CD14-positive monocyte (primary cell): ENCODE results near the gene ZEB2. TPM values are rescaled to one million over a fixed set of nuclear protein-coding genes. Genes with fewer than 3 reads are reported as not detected.
A peak's percentile ranks its signal among the peaks of the same experiment; 100 is the strongest.

Experiments used
- DNase-seq, 3 donors: peaks; one replicate each; pipeline ENCODE4 v3.0.0-alpha.2; 2011 to 2022
- H2AFZ ChIP-seq: 2 replicates; pipeline ENCODE4 v1.6.0; 2012; ENCODE audit warnings: mild to moderate bottlenecking, low read depth, low read length, inconsistent platforms; ENCODE audit not compliant: insufficient read depth, poor library complexity, severe bottlenecking
- H3K27ac ChIP-seq, 2 donors: 1 replicate in 1 of 2; 2 replicates in 1 of 2; pipeline ENCODE4 v1.5.1; 2012 to 2013; ENCODE audit warnings: low read length in 2 of 2, control low read depth in 1 of 2, inconsistent platforms in 1 of 2, low read depth in 1 of 2, mild to moderate bottlenecking in 1 of 2
- H3K27me3 ChIP-seq, 2 donors: one replicate each; pipeline versions ENCODE4 v1.6.0 to v1.6.1; 2011 to 2013; ENCODE audit warnings: low read length in 2 of 2; ENCODE audit not compliant: control insufficient read depth in 2 of 2, insufficient read depth in 2 of 2
- H3K36me3 ChIP-seq, 2 donors: replicated peaks in 1 of 2; 1 replicate in 1 of 2; 2 replicates in 1 of 2; pipeline versions ENCODE4 v1.5.1 to v1.6.1; 2012 to 2013; ENCODE audit warnings: low read length in 2 of 2, control low read depth in 1 of 2, inconsistent platforms in 1 of 2, mild to moderate bottlenecking in 1 of 2; ENCODE audit not compliant: insufficient read depth in 2 of 2, control insufficient read depth in 1 of 2
- H3K4me1 ChIP-seq, 2 donors: 1 replicate in 1 of 2; 2 replicates in 1 of 2; pipeline versions ENCODE4 v1.5.1 to v1.6.1; 2012 to 2013; ENCODE audit warnings: low read length in 2 of 2, control low read depth in 1 of 2, inconsistent platforms in 1 of 2, mild to moderate bottlenecking in 1 of 2, moderate library complexity in 1 of 2; ENCODE audit not compliant: insufficient read depth in 2 of 2, control insufficient read depth in 1 of 2
- H3K4me2 ChIP-seq: replicated peaks from 2 replicates; pipeline ENCODE3; 2012; ENCODE audit warnings: low read length, moderate library complexity, mild to moderate bottlenecking; ENCODE audit not compliant: poor library complexity, severe bottlenecking; ENCODE audit errors: extremely low read depth
- H3K4me3 ChIP-seq, 3 experiments: fragments of 200-600 bp in 1 of 3; sonication (generic) in 1 of 3; replicated peaks in 1 of 3; 1 replicate in 2 of 3; 2 replicates in 1 of 3; pipeline ENCODE4 v1.5.1; 2011 to 2013; ENCODE audit warnings: low read length in 3 of 3, mild to moderate bottlenecking in 3 of 3, control low read depth in 2 of 3, low read depth in 2 of 3, inconsistent platforms in 1 of 3, moderate library complexity in 1 of 3
- H3K79me2 ChIP-seq: 2 replicates; pipeline ENCODE4 v1.6.0; 2012; ENCODE audit warnings: mild to moderate bottlenecking, control low read depth, inconsistent platforms, low read length, moderate library complexity; ENCODE audit not compliant: insufficient read depth
- H3K9ac ChIP-seq: 2 replicates; pipeline ENCODE4 v1.6.0; 2017; ENCODE audit warnings: low read length, mild to moderate bottlenecking; ENCODE audit not compliant: insufficient read depth, poor library complexity, severe bottlenecking
- H3K9me3 ChIP-seq, 2 donors: replicated peaks in 1 of 2; 1 replicate in 1 of 2; 2 replicates in 1 of 2; pipeline versions ENCODE4 v1.5.1 to v1.6.1; 2012 to 2013; ENCODE audit warnings: low read length in 2 of 2, control low read depth in 1 of 2; ENCODE audit not compliant: control insufficient read depth in 1 of 2, insufficient read depth in 1 of 2
- H4K20me1 ChIP-seq: 2 replicates; pipeline ENCODE4 v1.6.0; 2012; ENCODE audit warnings: mild to moderate bottlenecking, low read length, control low read depth, moderate library complexity; ENCODE audit not compliant: insufficient read depth
- H3K27ac Mint-ChIP-seq, 7 donors: one replicate each; pipeline ENCODE4 v1.8.0; 2020; ENCODE audit warnings: mild to moderate bottlenecking in 7 of 7, mixed read lengths in 7 of 7, moderate library complexity in 6 of 7, inconsistent platforms in 2 of 7
- H3K27me3 Mint-ChIP-seq, 3 donors: one replicate each; pipeline ENCODE4 v1.8.0; 2021 to 2022; ENCODE audit warnings: low read depth in 3 of 3, mild to moderate bottlenecking in 3 of 3, mixed read lengths in 3 of 3, moderate library complexity in 3 of 3, inconsistent platforms in 1 of 3
- H3K36me3 Mint-ChIP-seq, 2 donors: one replicate each; pipeline ENCODE4 v1.8.0; 2020; ENCODE audit warnings: mixed read lengths in 2 of 2, inconsistent platforms in 1 of 2, mild to moderate bottlenecking in 1 of 2
- H3K4me1 Mint-ChIP-seq: one replicate; pipeline ENCODE4 v1.8.0; 2020; ENCODE audit warnings: mild to moderate bottlenecking, mixed read lengths
- H3K4me3 Mint-ChIP-seq, 2 donors: one replicate each; pipeline ENCODE4 v1.8.0; 2020; ENCODE audit warnings: mild to moderate bottlenecking in 2 of 2, mixed read lengths in 2 of 2, moderate library complexity in 1 of 2
- H3K9me3 Mint-ChIP-seq, 7 donors: one replicate each; pipeline ENCODE4 v1.8.0; 2020 to 2022; ENCODE audit warnings: mixed read lengths in 7 of 7, mild to moderate bottlenecking in 6 of 7, moderate library complexity in 6 of 7, inconsistent platforms in 2 of 7
- CTCF ChIP-seq: fragments of 200-600 bp; IDR thresholded peaks from one replicate; pipeline ENCODE4 v1.8.0; 2022; ENCODE audit warnings: antibody characterized with exemption, mild to moderate bottlenecking
- WGBS: methylation state at CpG from one replicate; pipeline ENCODE4 v1.1.5; 2013; ENCODE audit warnings: missing lambda C conversion rate; ENCODE audit not compliant: insufficient coverage; 5-methylcytosine and 5-hydroxymethylcytosine counted together
- intact Hi-C, 2 donors: fragments of 100-400 bp; cut with micrococcal nuclease; formaldehyde crosslinking; loops; one replicate each; pipeline versions ENCODE4 v1.15.0 to v1.15.1; 2023
- polyA plus RNA-seq, 3 donors: library from polyadenylated mRNA; depleted of rRNA in 1 of 3; unstranded in 2 of 3; stranded (reverse) in 1 of 3; fragments of 300-500 nt in 2 of 3; fragments of >200 nt in 1 of 3; fragmentation: Illumina TruSeq in 2 of 3; gene quantifications; 1 replicate in 2 of 3; 2 replicates in 1 of 3; pipeline ENCODE4 v1.2.3, GENCODE V29; 2012 to 2021

ZEB2 gene
- polyA plus RNA-seq, 3 donors = 76.8 to 325 (median 93.8) TPM

GRCh38 chr2:144461308-144461766, 58.6 kb downstream of the ZEB2 start:
- no peak for DNase-seq
- Mint-ChIP-seq H3K27ac (peak overlapping the region; percentile 77 to 95 (median 88)), H3K27me3 (no peaks in the 10 kb centered on the region), H3K9me3 (no peaks in the 10 kb centered on the region), H3K4me1 (peaks cover 80% of the 10 kb centered on the region), H3K4me3 (no peak overlapping the region), H3K36me3 (peaks cover 75 to 90% of the 10 kb centered on the region in 2 donors)
- intact Hi-C loops = no loop called here
- H3K4me2 ChIP-seq = no peak overlapping the region
- H3K79me2 ChIP-seq = peaks cover 100% of the 10 kb centered on the region
- H3K4me3 ChIP-seq = no peak overlapping the region
- no peak overlapping the region for H2AFZ ChIP-seq
- peaks cover 100% of the 10 kb centered on the region for H4K20me1 ChIP-seq
- peaks cover 68 to 73% of the 10 kb centered on the region in 2 donors for H3K4me1 ChIP-seq
- H3K36me3 ChIP-seq = peaks cover 62 to 87% of the 10 kb centered on the region in 2 donors
- H3K9me3 ChIP-seq = no peaks in the 10 kb centered on the region
- no peaks in the 10 kb centered on the region for H3K27me3 ChIP-seq
- 68% methylated on average over 4 of the region's 9 CpGs for WGBS
- TF ChIP-seq CTCF = no peak
- no peak overlapping the region for H3K9ac ChIP-seq
- peak overlapping the region; percentile 35 to 79 for H3K27ac ChIP-seq

GRCh38 chr2:144460727-144461307, 59.1 kb downstream of the ZEB2 start:
- H3K4me1 Mint-ChIP-seq = peaks cover 84% of the 10 kb centered on the region
- peak overlapping the region; percentile 77 to 95 (median 92) for H3K27ac Mint-ChIP-seq
- Histone ChIP-seq H3K9ac (no peak overlapping the region), H3K79me2 (peaks cover 100% of the 10 kb centered on the region), H3K4me1 (peaks cover 73 to 78% of the 10 kb centered on the region in 2 donors), H3K4me3 (no peak overlapping the region), H3K36me3 (peaks cover 59 to 87% of the 10 kb centered on the region in 2 donors), H4K20me1 (peaks cover 100% of the 10 kb centered on the region), H3K4me2 (no peak overlapping the region), H3K27me3 (no peaks in the 10 kb centered on the region), H2AFZ (no peak overlapping the region), H3K27ac (peak overlapping the region; percentile 35 to 79), H3K9me3 (no peaks in the 10 kb centered on the region)
- DNase-seq = no peak
- WGBS = no CpG with 5 or more reads among the region's 6 CpGs
- H3K27me3 Mint-ChIP-seq = no peaks in the 10 kb centered on the region
- intact Hi-C loops = no loop called here
- no peaks in the 10 kb centered on the region for H3K9me3 Mint-ChIP-seq
- TF ChIP-seq CTCF = no peak
- H3K4me3 Mint-ChIP-seq = no peak overlapping the region
- H3K36me3 Mint-ChIP-seq = peaks cover 76 to 90% of the 10 kb centered on the region in 2 donors
